ENCODE data around the gene NXPH3.

NXPH3 gene

GRCh38 chr17:49603238-49603637 is 27.6 kb downstream of the NXPH3 start:
- no peak for DNase-seq (ENCODE audit: low spot score)
- in situ Hi-C loops (cut with MboI; ENCODE audit: low sequenced_read_pairs, unreplicated experiment) = no loop called here
- TF ChIP-seq, protein P1, sequence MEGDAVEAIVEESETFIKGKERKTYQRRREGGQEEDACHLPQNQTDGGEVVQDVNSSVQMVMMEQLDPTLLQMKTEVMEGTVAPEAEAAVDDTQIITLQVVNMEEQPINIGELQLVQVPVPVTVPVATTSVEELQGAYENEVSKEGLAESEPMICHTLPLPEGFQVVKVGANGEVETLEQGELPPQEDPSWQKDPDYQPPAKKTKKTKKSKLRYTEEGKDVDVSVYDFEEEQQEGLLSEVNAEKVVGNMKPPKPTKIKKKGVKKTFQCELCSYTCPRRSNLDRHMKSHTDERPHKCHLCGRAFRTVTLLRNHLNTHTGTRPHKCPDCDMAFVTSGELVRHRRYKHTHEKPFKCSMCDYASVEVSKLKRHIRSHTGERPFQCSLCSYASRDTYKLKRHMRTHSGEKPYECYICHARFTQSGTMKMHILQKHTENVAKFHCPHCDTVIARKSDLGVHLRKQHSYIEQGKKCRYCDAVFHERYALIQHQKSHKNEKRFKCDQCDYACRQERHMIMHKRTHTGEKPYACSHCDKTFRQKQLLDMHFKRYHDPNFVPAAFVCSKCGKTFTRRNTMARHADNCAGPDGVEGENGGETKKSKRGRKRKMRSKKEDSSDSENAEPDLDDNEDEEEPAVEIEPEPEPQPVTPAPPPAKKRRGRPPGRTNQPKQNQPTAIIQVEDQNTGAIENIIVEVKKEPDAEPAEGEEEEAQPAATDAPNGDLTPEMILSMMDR (IDR thresholded peaks at IDR 0.05; ENCODE audit: borderline replicate concordance, control extremely low read depth, extremely low read depth, insufficient read depth, missing control alignments) = no peak

GRCh38 chr17:49603720-49604119 is 28.0 kb downstream of the NXPH3 start:
- in situ Hi-C loops (cut with MboI; ENCODE audit: low sequenced_read_pairs, unreplicated experiment) = no loop called here
- TF ChIP-seq, protein P1 (IDR thresholded peaks at IDR 0.05; ENCODE audit: borderline replicate concordance, control extremely low read depth, extremely low read depth, insufficient read depth, missing control alignments) = no peak
- no peak for DNase-seq (ENCODE audit: low spot score)

GRCh38 chr17:49604314-49604869 is 28.7 kb downstream of the NXPH3 start:
- DNase-seq (ENCODE audit: low spot score) = no peak
- in situ Hi-C loops (cut with MboI; ENCODE audit: low sequenced_read_pairs, unreplicated experiment) = no loop called here
- TF ChIP-seq, protein P1 (IDR thresholded peaks at IDR 0.05; ENCODE audit: borderline replicate concordance, control extremely low read depth, extremely low read depth, insufficient read depth, missing control alignments) = no peak

- no peak for DNase-seq (ENCODE audit: low spot score)
- TF ChIP-seq, protein P1 (IDR thresholded peaks at IDR 0.05; ENCODE audit: borderline replicate concordance, control extremely low read depth, extremely low read depth, insufficient read depth, missing control alignments) = no peak
- in situ Hi-C loops (cut with MboI; ENCODE audit: low sequenced_read_pairs, unreplicated experiment) = no loop called here
Observed at GRCh38 chr17:49610883-49611584, 35.4 kb downstream of the NXPH3 start.

GRCh38 chr17:49612726-49613125 is 37.1 kb downstream of the NXPH3 start:
- TF ChIP-seq, protein P1 (IDR thresholded peaks at IDR 0.05; ENCODE audit: borderline replicate concordance, control extremely low read depth, extremely low read depth, insufficient read depth, missing control alignments) = no peak
- in situ Hi-C loops (cut with MboI; ENCODE audit: low sequenced_read_pairs, unreplicated experiment) = no loop called here

DNA sequence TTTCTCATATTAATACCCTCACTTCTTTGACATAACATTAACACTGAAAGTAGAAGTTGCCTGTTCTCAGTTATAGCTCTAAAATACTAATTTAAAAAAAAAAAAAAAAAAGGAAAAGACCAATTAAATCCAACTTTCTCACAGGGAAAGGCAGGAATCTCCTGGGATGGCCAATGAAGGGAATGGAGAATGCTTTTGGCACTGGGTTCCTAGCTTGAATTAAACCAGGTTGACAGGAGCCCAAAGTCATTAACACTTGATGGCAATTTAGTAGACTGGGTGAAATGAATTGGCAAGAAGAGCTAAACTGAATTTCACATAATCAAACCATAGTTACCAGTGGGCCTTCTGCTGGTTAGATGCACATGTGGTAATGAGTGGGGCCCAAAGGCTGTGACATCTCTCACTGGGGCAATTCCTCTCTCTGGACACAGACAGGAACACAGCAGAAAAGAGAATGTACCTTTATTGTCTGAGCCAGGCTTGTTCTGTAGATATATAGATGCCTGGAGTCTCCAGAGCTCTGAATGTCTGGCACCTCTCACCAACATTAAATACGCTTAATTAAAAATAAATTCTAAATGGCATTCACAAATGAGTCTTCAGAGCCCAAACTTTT is 37.6 kb downstream of the NXPH3 start:
- in situ Hi-C loops (cut with MboI; ENCODE audit: low sequenced_read_pairs, unreplicated experiment) = no loop called here
- TF ChIP-seq, protein P1 (IDR thresholded peaks at IDR 0.05; ENCODE audit: borderline replicate concordance, control extremely low read depth, extremely low read depth, insufficient read depth, missing control alignments) = no peak
- no peak for DNase-seq (ENCODE audit: low spot score)

More at GRCh38 chr17:49612726-49613125, 37.1 kb downstream of the NXPH3 start:
- DNase-seq (ENCODE audit: low spot score) = no peak
